Ishikawa (cell line): Measurements from ENCODE around the gene ASIC2.

ENCODE experiments used
- CEBPB ChIP-seq: IDR thresholded peaks from 2 replicates; pipeline ENCODE4 v1.6.1; 2012
- CREB1 ChIP-seq: IDR thresholded peaks from 2 replicates; pipeline ENCODE4 v1.6.1; 2012; ENCODE audit warnings: low read depth
- EP300 ChIP-seq: IDR thresholded peaks from 2 replicates; pipeline ENCODE4 v1.6.1; 2012; ENCODE audit warnings: borderline replicate concordance
- FOXM1 ChIP-seq: IDR thresholded peaks from 2 replicates; pipeline ENCODE4 v1.6.1; 2012; ENCODE audit warnings: low read depth, borderline replicate concordance
- NFIC ChIP-seq: IDR thresholded peaks from 2 replicates; pipeline ENCODE4 v1.6.1; 2012
- RAD21 ChIP-seq: IDR thresholded peaks from 2 replicates; pipeline ENCODE4 v1.6.1; 2012; ENCODE audit warnings: low read depth
- TAF1 ChIP-seq: IDR thresholded peaks from 2 replicates; pipeline ENCODE4 v1.6.1; 2012; ENCODE audit warnings: low read depth, mild to moderate bottlenecking
- TCF12 ChIP-seq: IDR thresholded peaks from 2 replicates; pipeline ENCODE4 v1.6.1; 2012; ENCODE audit warnings: low read depth
- YY1 ChIP-seq: IDR thresholded peaks from 2 replicates; pipeline ENCODE4 v1.6.1; 2012; ENCODE audit warnings: low read depth
- ZBTB7A ChIP-seq: IDR thresholded peaks from 2 replicates; pipeline ENCODE4 v1.6.1; 2012; ENCODE audit warnings: low read depth
- TF ChIP-seq, protein P1 (sequence below): IDR thresholded peaks from 2 replicates; pipeline ENCODE4 v1.6.1; 2012
- TF ChIP-seq, protein P2 (sequence below): IDR thresholded peaks from 2 replicates; pipeline ENCODE4 v1.6.1; 2012; ENCODE audit warnings: low read depth, mild to moderate bottlenecking
- TF ChIP-seq, protein P3 (sequence below): IDR thresholded peaks from 2 replicates; pipeline ENCODE4 v1.6.1; 2012

DNA sequence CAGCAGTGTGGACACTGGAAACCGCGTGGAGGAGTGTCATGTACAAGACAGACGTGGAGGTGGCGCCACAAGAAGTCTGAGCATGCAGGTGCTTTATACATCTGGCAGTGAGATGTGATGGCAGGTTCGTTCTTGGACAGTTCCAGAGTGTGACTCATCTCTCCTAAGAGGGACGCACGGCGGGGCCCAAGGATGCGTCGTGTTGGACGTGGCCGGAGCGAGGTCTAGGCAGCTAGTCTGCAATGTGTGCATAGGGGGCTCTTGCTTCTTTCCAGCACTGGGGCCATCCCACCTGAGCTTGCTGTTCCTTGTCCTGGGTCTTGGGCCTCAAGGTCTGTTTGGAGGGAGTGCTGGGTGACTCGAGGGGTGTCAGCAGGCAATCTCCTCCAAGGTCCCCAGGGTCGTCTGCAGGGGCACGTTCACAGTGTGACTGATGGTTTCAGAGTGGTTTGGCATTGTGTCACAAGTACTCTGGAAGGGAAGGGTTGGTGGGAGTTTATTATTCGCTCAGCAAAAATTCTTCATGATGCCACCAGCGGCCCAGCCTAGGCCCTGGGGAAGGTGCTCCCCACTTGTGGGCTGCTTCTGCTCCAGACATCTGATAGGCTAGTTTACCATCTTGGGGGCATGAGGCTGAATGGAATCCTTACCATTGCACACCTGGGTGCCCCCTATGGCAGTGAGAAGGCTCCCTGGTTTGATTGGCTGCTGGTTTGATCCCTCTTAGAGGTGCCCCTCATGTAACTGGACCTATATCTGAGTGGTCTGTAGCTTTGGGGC lies 279.3 kb downstream of the ASIC2 start:
- TF ChIP-seq CEBPB (no peak), TAF1 (no peak), YY1 (no peak), TCF12 (no peak), EP300 (no peak), FOXM1 (no peak), RAD21 (no peak), ZBTB7A (no peak), CREB1 (no peak), NFIC (no peak)
- TF ChIP-seq, protein P1, sequence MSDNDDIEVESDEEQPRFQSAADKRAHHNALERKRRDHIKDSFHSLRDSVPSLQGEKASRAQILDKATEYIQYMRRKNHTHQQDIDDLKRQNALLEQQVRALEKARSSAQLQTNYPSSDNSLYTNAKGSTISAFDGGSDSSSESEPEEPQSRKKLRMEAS = no peak
- TF ChIP-seq, protein P2, sequence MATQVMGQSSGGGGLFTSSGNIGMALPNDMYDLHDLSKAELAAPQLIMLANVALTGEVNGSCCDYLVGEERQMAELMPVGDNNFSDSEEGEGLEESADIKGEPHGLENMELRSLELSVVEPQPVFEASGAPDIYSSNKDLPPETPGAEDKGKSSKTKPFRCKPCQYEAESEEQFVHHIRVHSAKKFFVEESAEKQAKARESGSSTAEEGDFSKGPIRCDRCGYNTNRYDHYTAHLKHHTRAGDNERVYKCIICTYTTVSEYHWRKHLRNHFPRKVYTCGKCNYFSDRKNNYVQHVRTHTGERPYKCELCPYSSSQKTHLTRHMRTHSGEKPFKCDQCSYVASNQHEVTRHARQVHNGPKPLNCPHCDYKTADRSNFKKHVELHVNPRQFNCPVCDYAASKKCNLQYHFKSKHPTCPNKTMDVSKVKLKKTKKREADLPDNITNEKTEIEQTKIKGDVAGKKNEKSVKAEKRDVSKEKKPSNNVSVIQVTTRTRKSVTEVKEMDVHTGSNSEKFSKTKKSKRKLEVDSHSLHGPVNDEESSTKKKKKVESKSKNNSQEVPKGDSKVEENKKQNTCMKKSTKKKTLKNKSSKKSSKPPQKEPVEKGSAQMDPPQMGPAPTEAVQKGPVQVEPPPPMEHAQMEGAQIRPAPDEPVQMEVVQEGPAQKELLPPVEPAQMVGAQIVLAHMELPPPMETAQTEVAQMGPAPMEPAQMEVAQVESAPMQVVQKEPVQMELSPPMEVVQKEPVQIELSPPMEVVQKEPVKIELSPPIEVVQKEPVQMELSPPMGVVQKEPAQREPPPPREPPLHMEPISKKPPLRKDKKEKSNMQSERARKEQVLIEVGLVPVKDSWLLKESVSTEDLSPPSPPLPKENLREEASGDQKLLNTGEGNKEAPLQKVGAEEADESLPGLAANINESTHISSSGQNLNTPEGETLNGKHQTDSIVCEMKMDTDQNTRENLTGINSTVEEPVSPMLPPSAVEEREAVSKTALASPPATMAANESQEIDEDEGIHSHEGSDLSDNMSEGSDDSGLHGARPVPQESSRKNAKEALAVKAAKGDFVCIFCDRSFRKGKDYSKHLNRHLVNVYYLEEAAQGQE = no peak
- TF ChIP-seq, protein P3, sequence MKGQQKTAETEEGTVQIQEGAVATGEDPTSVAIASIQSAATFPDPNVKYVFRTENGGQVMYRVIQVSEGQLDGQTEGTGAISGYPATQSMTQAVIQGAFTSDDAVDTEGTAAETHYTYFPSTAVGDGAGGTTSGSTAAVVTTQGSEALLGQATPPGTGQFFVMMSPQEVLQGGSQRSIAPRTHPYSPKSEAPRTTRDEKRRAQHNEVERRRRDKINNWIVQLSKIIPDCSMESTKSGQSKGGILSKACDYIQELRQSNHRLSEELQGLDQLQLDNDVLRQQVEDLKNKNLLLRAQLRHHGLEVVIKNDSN = no peak
